Activated T-helper 1 cell treated with anti-CD3 and anti-CD28 coated beads, Interleukin-2, amount 50 U/mL, for 16 hours (primary cell): Measurements from ENCODE around the gene TGFB1.

Source experiments
- DNase-seq, 2 donors: peaks; one replicate each; pipeline ENCODE4 v3.0.0-alpha.2; 2020; ENCODE audit warnings: low read depth in 1 of 2, low spot score in 1 of 2

Gene TGFB1

DNA sequence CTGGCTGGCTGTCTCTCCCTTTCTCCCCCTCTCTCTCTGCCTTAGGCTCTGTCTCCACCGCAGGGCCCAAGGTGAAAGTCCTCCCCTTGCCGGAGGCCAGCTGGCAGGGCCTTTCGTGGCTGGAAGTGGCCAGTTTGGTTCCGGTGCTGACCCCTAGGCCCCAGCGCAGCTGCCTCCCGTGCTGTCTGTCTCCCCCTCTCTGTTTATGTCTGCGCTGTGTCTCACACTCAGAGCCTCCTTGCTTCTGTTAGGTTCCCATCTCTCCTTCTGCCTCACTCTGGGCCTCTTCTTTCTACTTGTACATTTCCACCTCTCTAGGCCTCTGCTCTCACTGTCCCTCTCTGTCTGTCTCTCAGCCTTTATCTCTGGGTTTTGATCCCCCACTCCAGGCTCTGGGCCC is 30.7 kb downstream of the TGFB1 start:
- no peak for DNase-seq

DNA sequence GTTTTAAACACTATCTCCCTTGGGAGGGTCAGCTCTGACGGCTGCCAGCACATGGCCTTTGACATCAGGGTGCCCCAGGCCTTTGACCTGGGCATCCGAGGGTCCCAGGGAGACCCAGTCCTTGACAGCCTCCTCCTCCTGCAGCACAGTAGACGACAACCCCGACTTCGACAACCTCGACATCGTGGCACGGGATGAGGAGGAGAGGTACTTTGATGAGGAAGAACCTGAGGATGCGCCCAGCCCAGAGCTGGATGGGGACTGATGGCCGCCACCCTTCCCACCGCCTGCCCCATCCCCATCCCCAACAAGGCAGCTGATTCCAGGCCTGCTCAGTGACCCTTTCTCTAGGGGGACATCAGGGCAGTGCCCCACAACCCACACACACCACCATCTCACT is 31.3 kb downstream of the TGFB1 start:
- DNase-seq = no peak

DNA sequence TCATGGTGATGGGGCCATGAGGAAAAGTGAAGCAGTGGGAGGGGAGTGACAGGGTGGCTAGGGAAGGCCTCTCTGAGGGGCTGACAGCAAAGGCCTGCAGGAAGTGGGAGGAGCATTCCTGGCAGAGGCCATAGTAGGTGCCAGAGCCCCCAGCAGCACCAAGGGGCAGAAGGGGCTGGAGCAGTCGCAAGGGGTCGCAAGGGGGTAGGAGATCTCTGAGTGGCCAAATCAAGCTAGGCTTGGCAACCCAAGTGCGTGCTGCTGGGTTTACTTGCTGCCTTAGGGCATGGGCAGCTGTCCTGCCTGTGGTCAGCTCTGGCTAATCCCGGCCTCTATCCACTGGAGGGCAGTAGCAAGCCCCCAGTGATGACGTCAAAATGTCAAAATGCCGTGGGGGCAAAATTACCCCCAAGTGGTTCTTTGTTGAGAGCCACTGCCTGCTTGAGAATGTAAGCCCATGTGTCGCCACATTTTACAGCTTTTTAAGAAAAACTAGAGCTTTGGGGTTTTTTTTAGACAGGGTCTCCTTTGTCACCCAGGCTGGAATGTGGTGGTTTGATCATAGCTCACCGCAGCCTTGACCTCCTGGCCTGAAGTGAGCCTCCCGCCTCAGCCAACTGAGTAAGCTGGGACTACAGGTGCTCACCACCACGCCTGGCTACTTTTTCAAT is 32.0 kb downstream of the TGFB1 start:
- no peak for DNase-seq

DNA sequence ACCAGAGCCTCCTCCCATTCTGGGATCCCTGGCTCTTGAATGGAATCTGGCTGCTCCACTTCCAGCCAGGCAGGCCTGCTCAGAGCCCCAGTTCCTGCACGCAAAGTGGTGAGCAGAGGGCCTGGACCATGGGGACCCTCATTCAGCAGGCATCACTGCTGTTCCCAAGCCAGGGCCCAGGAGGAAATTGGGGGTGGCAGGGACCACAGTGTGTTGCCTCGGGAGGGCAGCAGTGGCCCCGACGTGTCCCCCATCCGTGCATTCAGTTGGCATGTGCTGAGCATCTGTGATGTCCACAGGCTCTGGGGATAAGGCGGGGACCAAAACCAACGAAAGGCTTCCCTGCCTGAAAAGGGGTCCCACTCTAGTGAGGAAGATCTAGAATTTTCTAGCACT is 32.5 kb downstream of the TGFB1 start:
- no peak for DNase-seq

DNA sequence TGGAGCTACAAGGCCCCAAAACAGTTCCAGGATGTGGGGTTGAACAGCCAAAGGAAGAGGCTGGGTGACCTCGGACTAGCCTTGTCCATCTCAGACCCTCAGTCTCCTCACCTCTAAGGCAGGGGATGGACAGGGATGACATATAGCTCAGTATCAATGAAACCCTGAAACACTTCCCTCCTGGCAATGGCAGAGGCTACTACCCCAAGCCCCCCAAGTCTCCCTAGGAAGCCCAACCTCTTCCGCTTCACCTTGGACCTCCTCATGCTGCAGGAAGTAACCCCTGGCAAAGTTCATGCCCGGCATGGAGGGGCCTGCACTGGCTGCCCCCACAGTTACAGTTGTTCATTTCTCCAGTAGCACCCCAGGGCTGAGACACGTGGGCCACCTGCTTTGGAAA is 33.2 kb downstream of the TGFB1 start:
- DNase-seq = no peak

DNA sequence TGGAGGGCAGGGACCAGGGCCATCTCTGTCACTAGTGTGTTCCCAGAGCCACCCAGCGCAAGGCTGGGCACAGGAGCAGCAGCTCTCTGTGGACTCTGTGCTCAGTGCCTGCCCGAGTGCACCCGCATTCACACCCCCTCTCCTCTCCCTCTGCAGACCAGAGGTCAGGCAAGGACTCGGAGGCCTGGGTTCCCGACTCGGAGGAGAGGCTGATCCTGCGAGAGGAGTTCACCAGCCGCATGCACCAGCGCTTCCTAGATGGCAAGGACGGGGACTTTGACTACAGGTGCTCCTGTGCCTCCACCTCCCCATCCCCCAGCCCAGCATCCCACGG is 33.6 kb downstream of the TGFB1 start:
- no peak for DNase-seq

DNA sequence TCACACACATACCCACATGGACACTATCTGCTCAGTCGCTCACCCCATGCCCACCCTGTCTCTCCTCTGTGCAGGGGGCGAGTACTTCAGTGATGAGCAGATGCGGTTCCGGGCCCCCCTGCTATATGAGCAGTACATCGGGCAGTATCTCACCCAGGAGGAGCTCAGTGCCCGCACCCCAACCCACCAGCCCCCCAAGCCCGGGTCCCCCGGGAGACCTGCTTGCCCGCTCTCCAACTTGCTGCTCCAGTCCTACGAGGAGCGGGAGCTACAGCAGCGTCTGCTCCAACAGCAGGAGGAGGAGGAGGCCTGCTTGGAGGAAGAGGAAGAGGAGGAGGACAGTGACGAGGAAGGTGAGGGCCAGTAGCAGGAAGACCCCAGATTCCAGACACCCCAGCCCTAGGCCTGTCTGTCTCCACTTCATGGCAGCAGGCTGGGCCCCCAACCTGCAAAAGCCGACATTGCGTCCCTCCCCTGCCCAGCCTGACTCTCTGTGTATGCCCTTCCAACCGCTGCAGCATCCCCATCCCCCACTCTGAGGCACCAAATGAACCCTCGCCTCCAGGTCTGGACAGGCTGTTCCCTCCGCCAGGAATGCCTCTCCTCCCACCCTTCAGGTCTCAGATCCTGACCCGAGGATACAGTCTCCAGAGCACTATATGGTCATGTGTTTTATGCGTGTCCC is 34.1 kb downstream of the TGFB1 start:
- no peak for DNase-seq

DNA sequence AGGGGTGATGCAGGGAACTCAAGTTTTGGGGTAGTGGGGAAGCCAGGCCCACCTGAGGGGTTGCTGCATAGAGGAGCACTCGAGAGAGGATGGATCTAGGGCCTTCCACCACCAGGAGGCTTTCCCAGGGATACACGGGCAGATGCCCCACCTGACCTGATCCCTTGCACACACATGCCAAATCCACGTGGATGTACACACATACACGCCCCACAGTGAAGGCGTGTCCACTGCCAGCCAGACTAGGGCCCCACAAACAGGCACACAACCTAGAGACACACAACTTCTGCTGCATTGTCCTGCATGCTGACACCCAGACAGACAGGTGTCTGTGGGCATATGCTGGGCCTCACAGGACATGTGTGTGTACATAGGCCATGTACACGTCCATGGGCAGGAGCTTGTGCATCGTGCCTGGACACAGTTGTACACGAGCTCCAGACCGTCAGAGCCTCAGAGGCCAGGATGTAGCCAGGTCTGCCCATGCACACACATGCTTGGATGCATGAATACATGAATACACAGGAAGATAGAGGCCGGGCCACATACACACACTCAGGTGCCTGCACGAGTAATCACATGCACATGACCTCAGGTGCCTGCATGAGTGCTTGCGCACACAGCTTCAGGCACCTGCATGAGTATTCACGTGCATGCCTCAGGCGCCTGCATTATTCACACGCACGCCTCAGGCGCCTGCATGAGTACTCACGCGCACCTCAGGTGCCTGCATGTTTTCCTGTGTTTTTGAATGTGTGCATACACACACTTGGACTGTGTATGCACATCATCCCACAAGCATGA is 34.8 kb downstream of the TGFB1 start:
- no peak for DNase-seq

DNA sequence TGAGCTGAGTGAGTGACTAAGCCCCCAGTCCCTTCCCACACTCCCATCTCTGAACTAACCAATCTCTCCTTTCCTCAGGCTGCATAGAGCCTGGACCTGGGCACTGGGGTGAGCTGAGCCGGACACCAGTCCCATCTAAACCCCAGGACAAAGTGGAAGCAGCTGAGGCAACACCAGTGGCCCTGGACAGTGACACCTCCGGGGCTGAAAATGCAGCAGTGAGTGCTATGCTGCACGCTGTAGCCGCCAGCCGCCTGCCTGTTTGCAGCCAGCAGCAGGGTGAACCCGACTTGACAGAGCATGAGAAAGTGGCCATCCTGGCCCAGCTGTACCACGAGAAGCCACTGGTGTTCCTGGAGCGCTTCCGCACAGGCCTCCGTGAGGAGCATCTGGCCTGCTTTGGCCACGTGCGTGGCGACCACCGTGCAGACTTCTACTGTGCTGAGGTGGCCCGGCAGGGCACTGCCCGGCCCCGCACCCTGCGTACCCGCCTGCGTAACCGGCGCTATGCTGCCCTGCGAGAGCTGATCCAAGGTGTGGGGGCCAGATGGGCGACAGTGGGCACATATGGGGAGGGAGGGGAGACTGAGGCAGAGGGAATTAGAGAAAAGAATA is 37.3 kb downstream of the TGFB1 start:
- no peak for DNase-seq

DNA sequence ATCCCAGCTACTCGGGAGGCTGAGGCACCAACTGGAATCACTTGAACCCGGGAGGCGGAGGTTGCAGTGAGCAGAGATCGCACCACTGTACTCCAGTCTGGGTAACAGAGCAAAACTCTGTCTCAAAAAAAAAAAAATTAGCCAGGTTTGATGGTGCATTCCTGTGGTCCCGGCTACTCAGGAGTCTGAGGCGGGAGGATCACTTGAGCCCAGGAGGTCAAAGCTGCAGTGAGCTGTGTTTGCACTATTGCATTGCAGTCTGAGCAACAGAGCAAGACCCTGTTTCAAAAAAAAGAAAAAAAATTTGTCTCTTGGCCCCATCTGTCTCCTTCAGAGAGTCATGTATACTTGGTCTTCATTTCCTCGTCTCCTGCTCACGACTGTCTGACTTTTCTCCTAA is 42.1 kb downstream of the TGFB1 start:
- DNase-seq = no peak

DNA sequence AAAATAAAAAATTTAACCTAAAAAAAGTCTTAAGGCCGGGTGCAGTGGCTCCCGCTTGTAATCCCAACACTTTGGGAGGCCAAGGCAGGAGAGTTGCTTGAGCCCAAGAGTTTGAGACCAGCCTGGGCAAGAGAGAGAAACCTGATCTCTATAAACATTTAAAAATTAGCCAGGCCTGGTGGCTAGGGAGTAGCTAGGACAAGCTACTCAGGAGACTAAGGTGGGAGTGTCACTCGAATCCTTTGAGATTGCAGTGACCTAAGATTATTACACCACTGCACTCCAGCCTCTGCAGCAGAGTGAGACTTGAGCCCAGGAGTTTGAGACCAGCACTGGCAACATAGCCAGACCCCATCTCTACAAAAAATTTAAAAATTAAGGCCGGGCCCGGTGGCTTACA is 42.6 kb downstream of the TGFB1 start:
- no peak for DNase-seq

DNA sequence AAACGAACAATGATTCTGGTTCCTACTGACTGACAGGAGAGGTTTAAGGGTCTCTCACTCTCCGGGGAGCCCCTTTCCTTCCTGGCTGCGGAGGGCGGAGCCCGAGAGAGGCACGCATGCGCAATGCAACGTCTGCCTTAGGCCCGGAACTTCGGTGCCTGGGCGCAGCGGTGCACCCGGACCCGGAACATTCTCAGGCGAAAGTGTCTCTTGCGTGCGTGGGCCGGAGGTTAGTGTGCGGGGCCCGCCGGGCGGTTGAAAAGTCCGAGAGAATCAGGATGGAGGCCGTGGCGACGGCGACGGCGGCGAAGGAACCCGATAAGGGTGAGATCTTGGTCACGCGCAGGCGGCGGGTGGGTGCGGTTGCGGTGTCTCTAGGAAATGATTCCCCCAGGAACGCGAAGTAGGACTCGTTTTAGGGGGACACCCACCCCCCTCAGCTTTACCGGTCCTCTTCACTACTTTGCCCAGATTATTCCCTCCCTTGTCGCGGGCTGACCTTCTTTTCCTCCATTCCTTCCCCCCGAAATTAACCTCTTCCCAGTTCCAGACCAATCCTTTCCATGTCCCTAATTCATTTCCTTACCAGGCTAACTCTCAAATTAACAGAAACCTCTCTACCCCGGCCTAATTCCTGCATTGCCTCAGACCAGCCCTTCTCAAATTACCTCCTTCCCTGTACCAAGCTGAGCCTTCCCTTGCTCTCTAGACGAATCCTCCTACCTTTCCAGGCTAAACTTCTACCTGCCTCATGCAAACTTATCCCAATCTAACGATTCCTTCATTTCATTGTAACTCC is 43.5 kb downstream of the TGFB1 start, which contains the start of gene CCDC97:
TSS of gene CCDC97 (plus strand) at position 140 of the 799 bp plus-strand sequence. CDS start at position 279, 139 bp downstream.
- DNase-seq = peak; percentile 79 to 81

DNA sequence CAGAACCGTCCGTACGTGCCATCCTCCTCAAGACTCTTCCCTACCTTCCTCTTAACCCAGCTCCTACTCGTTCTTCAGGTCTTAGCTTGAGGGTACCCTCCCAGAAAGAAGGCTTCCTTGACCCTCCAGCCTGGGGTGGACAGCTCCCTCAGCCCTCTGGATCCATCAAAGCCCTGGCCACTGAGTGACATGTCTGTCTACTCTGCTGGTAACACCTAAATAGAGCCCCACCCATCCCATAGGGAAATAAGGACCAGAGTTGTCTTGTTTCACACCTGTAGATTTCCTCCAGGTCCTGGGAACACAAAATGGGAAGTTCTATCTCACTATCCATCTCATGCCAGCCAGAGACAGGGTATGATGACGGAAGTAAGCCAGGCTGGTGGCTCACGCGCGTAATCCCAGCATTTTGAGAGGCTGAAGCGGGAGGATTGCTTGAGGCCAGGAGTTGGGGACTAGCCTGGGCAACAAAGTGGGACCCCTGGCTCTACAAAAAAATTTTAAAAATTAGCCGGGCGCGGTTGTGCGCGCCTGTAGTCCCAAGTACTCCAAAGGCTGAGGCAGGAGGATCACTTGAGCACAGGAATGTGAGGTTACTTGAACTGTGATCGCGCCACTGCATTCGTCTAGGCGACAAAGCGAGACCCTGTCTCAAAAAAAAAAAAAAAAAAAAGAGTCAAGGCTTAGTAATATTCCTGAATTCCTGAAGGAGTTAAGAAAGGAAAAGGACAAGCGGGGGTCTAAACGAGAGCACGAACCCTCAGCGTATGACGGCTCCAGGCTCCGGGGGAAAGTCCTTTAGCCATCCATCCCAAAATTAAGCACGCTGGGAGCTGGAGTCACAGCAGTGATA is 44.3 kb downstream of the TGFB1 start:
- no peak for DNase-seq

DNA sequence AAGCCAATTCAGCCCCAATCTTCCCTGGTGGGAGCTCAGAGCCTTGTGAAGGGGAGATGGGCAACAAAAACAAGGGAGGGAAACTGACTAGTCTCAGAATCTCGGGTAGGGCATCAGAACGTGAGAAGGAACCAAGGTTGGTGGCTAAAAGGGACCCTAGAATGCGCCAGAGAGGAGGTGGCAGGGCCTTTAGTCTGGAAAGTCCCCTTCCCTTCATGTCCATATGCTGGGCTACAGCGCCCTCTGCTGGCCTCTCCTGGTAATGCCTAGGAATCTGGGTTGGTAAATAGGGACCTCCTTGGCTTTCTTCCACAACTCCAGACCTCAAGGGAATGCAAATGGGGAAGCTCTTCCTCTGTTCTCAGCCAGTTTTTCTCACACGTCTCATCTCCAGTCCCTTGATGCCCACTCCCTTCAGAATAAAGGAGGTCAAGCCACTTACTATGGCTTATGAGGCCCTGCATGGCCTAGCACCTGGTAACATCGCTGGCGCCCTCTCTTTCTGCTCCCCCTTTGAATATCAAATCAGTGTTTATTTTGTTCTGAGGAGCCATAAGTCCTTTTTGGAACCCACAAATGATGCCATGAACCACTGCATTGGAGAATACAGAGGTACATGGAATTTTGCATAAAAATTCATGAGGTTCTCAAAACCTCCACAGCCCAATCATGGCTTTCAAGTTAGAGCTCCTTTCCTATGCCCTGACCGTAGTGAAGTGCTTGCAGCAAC is 45.1 kb downstream of the TGFB1 start:
- peak; percentile 89 to 99 for DNase-seq

DNA sequence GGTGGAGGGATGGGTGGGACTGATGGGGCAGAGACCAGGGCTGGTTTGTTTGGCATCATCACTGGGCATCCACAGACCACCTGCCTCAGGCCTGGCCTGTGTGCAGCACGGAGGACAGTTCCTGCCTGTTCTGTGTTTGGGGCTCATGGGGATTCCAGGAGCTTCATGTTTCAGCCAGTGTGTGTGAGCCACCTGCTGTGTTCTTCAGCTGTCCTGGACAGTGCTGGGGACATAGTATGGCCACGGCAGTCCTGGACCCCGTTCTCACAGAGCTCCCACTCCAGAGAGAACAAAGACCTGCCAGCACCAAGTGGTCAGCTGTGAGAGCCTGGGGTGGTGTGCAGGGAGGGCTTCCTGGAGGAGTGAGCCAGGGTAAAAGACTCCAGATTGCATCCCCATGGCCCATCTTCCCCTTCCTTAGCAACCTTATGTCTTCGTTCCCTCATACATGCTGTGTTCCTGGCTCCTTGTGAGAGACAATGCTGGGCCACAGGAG is 45.7 kb downstream of the TGFB1 start:
- DNase-seq = no peak

DNA sequence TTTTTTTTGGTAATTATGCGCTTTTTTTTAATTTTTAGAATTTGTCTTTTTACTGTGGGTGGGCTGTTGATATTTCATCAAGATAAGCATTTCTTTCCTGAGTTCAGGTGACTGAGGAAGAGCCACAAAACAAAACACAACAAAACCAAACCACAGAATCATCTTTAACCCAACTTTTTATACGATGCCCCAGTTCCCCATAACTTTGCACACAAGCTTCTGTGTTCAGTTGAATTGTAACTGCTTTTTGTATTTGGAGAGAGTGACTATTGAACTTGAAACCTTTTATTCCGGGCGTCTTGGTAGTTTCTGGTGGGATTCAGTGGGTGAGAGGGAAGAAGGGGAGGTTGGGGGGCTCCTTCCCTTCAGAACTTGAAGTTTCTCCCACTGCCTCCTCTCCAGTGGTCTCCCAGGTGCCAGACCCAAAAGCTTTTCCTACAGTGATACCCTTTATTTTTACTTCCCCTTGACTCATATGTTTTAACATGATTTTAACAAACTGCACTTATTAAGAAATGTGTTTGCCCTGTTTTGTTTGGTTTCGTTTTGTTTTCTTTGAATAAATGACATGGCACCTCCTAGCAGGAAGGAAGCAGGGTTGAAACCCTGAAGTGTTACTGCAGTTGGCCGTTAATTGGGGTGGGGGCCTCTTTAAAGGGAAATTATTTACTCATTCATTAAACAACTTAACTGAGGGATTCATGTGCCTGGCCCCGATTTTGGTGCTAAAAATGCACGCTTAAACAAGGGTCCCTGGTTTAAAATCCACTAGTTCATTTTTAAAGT is 46.4 kb downstream of the TGFB1 start:
- DNase-seq = no peak

DNA sequence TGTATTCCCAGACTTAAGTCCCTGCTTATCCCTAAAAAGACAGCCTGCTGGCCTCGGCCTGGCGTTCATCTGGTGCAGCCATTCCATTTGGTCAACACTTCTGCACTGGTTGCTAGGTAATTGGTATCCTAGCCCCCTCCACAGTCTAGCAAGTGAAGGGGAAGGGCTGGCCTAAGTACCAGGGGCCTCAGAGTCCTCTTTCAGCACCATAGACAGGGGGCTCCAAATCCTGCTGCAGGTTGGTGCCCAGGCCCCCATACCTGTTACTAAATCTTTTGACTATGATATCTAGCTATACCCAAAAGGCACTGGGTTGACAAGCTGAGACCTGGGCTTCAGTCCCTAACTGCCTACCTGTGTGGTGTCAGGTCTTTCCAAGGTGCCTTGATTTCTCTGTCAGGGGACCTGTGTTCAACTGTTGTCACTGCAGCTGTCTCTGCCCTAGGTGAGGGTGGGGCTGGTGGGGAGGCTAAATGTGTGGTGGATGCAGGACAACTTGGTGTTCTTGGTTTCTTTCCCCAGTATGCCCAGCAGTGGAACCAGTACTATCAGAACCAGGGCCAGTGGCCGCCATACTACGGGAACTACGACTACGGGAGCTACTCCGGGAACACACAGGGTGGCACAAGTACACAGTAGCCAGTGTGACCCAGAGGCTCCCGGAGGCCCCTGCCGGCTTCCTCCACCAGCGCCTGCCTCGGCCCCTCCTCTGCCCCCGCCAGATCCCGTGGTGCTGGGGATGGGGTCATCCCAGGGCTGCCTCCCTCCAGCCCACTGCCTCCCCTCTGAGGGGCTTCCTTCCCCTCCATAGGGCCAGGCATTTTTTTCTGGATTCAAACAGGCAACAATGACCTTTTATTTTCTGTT is 47.6 kb downstream of the TGFB1 start:
- DNase-seq = no peak
